ENCODE results near the gene GNE. TPM values are rescaled to one million over a fixed set of nuclear protein-coding genes. Genes with fewer than 3 reads are reported as not detected.
A peak's percentile ranks its signal among the peaks of the same experiment; 100 is the strongest.
"Not testable (repeated sequence)": the region's sequence is repeated elsewhere in the genome, so short reads cannot be mapped to it uniquely, and the experiment has no call there.

The GNE gene
- total RNA-seq (2014; rRNA removed; shearing (Covaris generic)): 26.5 and 35.0 TPM in 2 replicates

- peak; percentile 90 for DNase-seq (ENCODE audit: low spot score)
Measured at GRCh38 chr9:36258208-36258995, at the start of gene GNE. Gene GNE, minus strand, starts transcription at chr9:36258448. Its CDS starts 9,093 bp downstream, at chr9:36249355.

- peak; percentile 54 for DNase-seq (ENCODE audit: low spot score)
Measured at GRCh38 chr9:36306471-36307306, 48.4 kb upstream of the GNE start.

DNA sequence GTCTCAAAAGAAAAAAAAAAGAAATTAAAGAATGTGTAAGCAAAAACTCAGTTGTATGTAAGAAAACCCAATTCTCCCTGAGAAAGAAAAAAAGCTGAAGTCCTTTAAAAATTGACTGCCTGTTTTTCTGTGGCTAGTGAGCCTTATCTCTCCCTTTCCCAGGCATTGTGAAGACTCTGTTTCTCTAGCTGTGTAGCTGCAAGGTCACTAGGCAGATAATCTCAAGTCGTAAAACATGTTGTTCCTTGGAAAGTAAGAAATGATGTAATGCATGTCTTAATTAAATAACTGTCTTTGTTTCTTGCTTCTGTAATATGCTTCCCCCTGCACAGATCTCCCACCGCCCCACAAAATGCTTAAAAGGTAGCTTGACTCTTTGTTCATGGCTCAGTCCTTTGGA, 46.1 kb upstream of the GNE start:
- DNase-seq (ENCODE audit: low spot score): not testable (repeated sequence)

DNA sequence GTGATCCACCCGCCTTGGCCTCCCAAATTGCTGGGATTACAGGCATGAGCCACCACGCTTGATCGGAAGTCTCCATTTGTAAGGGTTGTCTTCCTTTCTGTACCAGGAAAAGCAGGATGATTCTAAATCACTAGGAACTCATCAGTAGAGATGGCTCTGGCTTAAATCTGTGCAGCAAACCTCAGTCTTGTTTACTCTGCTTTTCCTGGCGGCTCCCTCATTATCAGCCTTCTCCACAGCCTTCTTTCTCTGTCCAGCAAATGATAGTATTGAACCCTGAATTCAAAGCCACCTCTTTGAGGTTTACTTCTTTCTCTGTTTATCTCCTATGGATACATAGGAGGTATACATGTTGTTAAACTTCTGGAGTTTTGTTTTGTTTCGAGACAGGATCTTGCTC, 43.0 kb upstream of the GNE start:
- no peak for DNase-seq (ENCODE audit: low spot score)

DNA sequence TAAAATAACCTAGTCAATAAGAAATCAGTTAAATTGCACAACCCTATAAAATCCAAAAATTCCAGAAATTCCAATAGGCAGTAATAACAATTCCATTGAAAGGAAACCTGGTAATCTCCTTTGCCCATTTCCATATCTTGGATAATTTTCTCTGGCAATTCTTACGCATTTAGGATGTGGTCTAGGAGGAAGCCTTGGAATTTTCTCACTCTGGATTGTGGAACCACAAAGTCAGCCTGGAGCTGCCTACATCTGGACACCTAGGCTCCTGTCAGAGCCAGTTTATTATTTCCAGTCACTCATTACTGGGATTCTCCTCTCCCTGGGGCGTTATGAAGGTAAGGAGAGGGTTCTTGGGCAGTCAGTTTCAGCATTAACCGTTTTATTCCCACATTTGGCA, 40.3 kb upstream of the GNE start:
- peak; percentile 78 for DNase-seq (ENCODE audit: low spot score)

GRCh38 chr9:36297798-36298197, 39.5 kb upstream of the GNE start:
- no peak for DNase-seq (ENCODE audit: low spot score)

DNA sequence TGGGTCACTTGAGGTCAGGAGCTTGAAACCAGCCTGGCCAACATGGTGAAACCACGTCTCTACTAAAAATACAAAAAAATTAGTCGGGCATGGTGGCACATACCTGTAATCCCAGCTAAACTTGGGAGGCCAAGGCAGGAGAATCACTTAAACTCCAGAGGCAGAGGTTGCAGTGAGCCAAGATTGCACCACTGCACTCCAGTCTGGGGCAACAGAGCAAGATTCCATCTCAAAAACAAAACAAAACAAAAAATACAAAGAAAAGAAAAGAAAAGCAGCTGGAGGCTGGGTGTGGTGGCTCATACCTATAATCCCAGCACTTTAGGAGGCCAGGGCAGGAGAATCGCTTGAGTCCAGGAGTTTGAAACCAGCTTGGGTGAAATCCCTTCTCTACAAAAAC, 36.7 kb upstream of the GNE start:
- DNase-seq (ENCODE audit: low spot score): not testable (repeated sequence)

GRCh38 chr9:36293918-36294317, 35.7 kb upstream of the GNE start:
- DNase-seq (ENCODE audit: low spot score): no peak

DNA sequence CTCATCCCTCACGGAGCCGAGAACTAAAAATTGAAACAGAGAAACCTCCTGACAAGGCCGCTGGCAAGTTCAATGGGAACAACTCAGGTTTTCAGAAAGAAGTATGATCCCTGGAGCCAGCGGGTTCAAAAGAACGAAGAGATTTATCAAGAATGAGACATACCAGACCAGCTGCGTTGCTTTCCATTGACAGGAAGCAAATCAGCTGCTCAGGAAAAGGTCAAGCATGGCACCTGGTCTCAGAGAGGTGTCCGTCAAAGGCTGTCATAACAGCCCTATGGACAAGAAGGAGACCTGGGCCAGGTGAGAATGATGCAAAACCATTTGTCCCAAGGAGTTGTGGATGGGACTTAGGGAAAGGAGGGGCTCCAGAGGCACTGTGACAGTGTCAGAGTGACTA, 34.9 kb upstream of the GNE start:
- DNase-seq (ENCODE audit: low spot score): no peak

DNA sequence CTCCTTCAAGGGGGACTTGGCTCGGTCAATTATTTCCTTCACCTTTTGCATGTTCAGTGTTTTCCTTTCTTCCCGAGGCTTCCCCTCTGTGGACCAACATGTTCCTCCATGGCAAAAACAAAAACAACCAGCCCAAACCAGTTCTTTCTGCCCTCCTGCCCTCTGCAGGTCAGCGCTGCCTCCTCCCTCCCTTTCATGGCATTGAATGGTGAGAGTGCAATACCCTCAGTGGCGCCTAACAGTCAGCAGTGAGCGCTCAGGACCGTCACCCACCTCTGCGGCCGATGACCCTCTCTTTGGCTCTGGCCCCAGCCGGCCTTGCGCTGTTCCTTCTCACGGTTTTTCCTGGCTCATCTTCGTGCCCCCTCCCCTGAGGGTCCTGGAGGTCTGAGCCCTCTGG, 34.4 kb upstream of the GNE start:
- no peak for DNase-seq (ENCODE audit: low spot score)

GRCh38 chr9:36290996-36291395, 32.7 kb upstream of the GNE start:
- DNase-seq (ENCODE audit: low spot score): no peak

- no peak for DNase-seq (ENCODE audit: low spot score)
Measured at GRCh38 chr9:36289836-36290435, 31.7 kb upstream of the GNE start.

- no peak for DNase-seq (ENCODE audit: low spot score)
Measured at GRCh38 chr9:36288070-36288469, 29.8 kb upstream of the GNE start.

- no peak for DNase-seq (ENCODE audit: low spot score)
Measured at GRCh38 chr9:36286388-36286787, 28.1 kb upstream of the GNE start.

DNA sequence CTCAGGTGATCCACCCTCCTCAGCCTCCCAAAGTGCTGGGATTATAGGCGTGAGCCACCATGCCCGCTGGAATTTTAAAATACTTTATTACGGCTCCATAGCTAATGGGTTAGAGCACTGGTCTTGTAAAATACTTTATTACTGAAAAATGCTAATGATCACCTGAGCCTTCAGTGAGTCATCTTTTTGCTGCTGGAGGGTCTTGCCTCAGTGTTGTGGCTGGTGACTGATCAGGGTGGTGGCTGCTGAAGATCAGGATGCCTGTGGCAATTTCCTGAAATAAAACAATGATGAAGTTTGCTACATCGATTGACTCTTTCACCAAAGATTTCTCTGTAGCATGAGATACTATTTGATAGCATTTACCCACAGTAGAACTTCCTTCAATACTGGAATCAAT, 26.0 kb upstream of the GNE start:
- no peak for DNase-seq (ENCODE audit: low spot score)

- DNase-seq (ENCODE audit: low spot score): no peak
Measured at GRCh38 chr9:36282275-36282674, 24.0 kb upstream of the GNE start.

GRCh38 chr9:36280989-36281388, 22.7 kb upstream of the GNE start:
- DNase-seq (ENCODE audit: low spot score): no peak

- no peak for DNase-seq (ENCODE audit: low spot score)
Measured at GRCh38 chr9:36278243-36278642, 20.0 kb upstream of the GNE start.

GRCh38 chr9:36276781-36277181, 18.5 kb upstream of the GNE start:
- peak; percentile 89 for DNase-seq (ENCODE audit: low spot score)

DNA sequence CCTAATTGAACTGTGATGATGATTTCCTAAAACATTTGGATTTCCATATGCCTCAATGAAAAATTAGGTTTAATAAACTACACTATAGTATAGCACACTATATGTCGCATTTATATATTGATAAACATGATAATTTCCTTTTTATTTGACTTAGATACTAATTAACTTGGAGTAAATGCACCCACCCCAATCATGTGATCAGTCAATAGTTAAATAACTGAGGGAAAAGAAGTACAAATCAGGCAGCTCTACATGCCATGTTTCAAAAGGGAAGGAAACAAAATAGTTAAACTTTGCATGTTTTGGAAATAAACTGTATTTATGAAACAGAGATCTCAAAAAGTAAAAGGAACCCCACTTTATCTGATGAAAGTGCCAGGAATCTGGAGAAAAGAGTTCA, 18.0 kb upstream of the GNE start:
- DNase-seq (ENCODE audit: low spot score): no peak

GRCh38 chr9:36275060-36275459, 16.8 kb upstream of the GNE start:
- DNase-seq (ENCODE audit: low spot score): no peak

- DNase-seq (ENCODE audit: low spot score): not testable (repeated sequence)
Measured at GRCh38 chr9:36273354-36273753, 15.1 kb upstream of the GNE start.

DNA sequence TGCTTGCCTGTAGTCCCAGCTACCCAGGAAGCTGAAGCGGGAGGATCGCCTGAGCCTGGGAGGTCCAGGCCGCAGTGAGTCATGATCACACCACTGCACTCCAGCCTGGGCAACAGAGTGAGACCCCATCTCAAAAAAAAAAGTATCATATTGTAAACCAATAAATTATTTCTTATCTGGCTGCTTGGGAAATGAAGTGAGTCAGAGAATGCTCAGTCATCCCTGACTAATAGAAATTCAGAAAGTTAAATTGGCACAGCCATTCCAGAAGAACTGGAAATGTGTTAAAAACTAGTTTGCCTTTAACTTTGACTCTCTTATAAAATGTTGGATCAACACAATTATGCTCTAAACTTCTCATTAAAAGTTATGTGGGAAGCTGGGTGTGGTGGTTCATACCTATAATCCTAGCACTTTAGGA, 9.8 kb upstream of the GNE start:
- peak; percentile 85 for DNase-seq (ENCODE audit: low spot score)

Measured in A172 (cell line).